A549 (cell line): ENCODE results near the gene SLC10A7. TPM values are rescaled to one million over a fixed set of nuclear protein-coding genes. Genes with fewer than 3 reads are reported as not detected.

Experiments
- ATAC-seq, 2 experiments: fragments of 200-7000 bp in 1 of 2; fragments of >200 bp in 1 of 2; cut with Nextera tagmentation in 1 of 2; cut with Tn5 transposase in 1 of 2; 3 replicates each; pipeline versions ENCODE4 v1.8.0 to v1.9.1; 2018 to 2020; ENCODE audit warnings: mild to moderate bottlenecking in 1 of 2, moderate library complexity in 1 of 2
- CTCF ChIA-PET: fragments of 300-600 bp; sonication (Branson Sonifier 250); formaldehyde crosslinking; extraction: SDS; loops from one replicate; lab custom pipeline; 2021; ENCODE audit warnings: antibody characterized with exemption, inconsistent platforms; lab: Yijun Ruan, JAX
- POLR2A ChIA-PET: fragments of 350-600 bp; formaldehyde crosslinking; extraction: SDS; loops from one replicate; lab custom pipeline; 2021; ENCODE audit warnings: antibody characterized with exemption, inconsistent platforms; lab: Yijun Ruan, JAX
- DNase-seq, 2 experiments: peaks; one replicate each; pipeline versions ENCODE4 v3.0.0 to v3.0.0-alpha.2; 2011 to 2016; ENCODE audit warnings: low read depth in 1 of 2, low spot score in 1 of 2
- FAIRE-seq: peaks from 2 replicates; lab custom pipeline; 2011; peaks lifted over from hg19 to GRCh38; lab: Jason Lieb, UNC
- H3K27ac ChIP-seq, 2 experiments: fragments of >200 bp; sonication (Bioruptor Twin); formaldehyde crosslinking; 3 replicates each; pipeline ENCODE4 v1.5.1; 2016 to 2017
- H3K4me1 ChIP-seq: fragments of >200 bp; sonication (Bioruptor Twin); formaldehyde crosslinking; 3 replicates; pipeline ENCODE4 v1.6.1; 2016
- H3K4me2 ChIP-seq: fragments of >200 bp; sonication (Bioruptor Twin); formaldehyde crosslinking; 3 replicates; pipeline ENCODE4 v1.6.1; 2016
- H3K4me3 ChIP-seq: fragments of >200 bp; sonication (Bioruptor Twin); formaldehyde crosslinking; 3 replicates; pipeline ENCODE4 v1.5.1; 2016
- H3K9me3 ChIP-seq: fragments of >200 bp; sonication (Bioruptor Twin); formaldehyde crosslinking; 3 replicates; pipeline ENCODE4 v1.6.1; 2016
- ESRRA ChIP-seq: fragments of 150-350 bp; IDR thresholded peaks from 2 replicates; pipeline ENCODE4 v1.6.1; 2014; ENCODE audit warnings: mild to moderate bottlenecking, low read length, borderline replicate concordance
- FOSB ChIP-seq: fragments of 250-450 bp; sonication (Bioruptor Pico); IDR thresholded peaks from 2 replicates; pipeline ENCODE4 v1.5.0; 2020; ENCODE audit warnings: mild to moderate bottlenecking, moderate library complexity
- FOSL2 ChIP-seq, 2 experiments: fragments of 450-650 bp in 1 of 2; fragments of >200 bp in 1 of 2; sonication (Bioruptor Twin) in 1 of 2; formaldehyde crosslinking; IDR thresholded peaks; 2 replicates each; pipeline versions ENCODE4 v1.5.0 to v1.6.1; 2016 to 2020; ENCODE audit warnings: mild to moderate bottlenecking in 1 of 2, moderate library complexity in 1 of 2
- HDAC2 ChIP-seq: fragments of 200-600 bp; sonication (generic); IDR thresholded peaks from 2 replicates; pipeline ENCODE4 v1.6.1; 2016
- HOXA7 ChIP-seq: fragments of 250-450 bp; sonication (Bioruptor Pico); IDR thresholded peaks from 2 replicates; pipeline ENCODE4 v1.5.0; 2020; ENCODE audit warnings: mild to moderate bottlenecking, moderate library complexity
- HOXB13 ChIP-seq: fragments of 250-450 bp; sonication (Bioruptor Pico); IDR thresholded peaks from 2 replicates; pipeline ENCODE4 v1.5.0; 2020; ENCODE audit warnings: low read depth, mild to moderate bottlenecking, moderate library complexity
- JUNB ChIP-seq: fragments of >200 bp; sonication (Bioruptor Twin); formaldehyde crosslinking; IDR thresholded peaks from 2 replicates; pipeline ENCODE4 v1.6.1; 2016
- KDM1A ChIP-seq: fragments of 200-600 bp; sonication (generic); IDR thresholded peaks from 2 replicates; pipeline ENCODE4 v1.6.1; 2016; ENCODE audit warnings: low read depth, mild to moderate bottlenecking
- MAFK ChIP-seq: fragments of 450-650 bp; IDR thresholded peaks from 2 replicates; pipeline ENCODE4 v1.6.1; 2014; ENCODE audit not compliant: partially characterized antibody
- MYC ChIP-seq: IDR thresholded peaks from 2 replicates; pipeline ENCODE4 v1.6.1; 2012; ENCODE audit warnings: mild to moderate bottlenecking, inconsistent platforms, low read length, improper control_type of control experiment, borderline replicate concordance
- NPAS2 ChIP-seq: fragments of 250-450 bp; sonication (Bioruptor Pico); IDR thresholded peaks from 2 replicates; pipeline ENCODE4 v1.8.0; 2022; ENCODE audit warnings: mild to moderate bottlenecking, moderate library complexity, borderline replicate concordance
- NR3C1 ChIP-seq: fragments of >200 bp; sonication (Bioruptor Twin); formaldehyde crosslinking; IDR thresholded peaks from 3 replicates; pipeline ENCODE4 v1.6.1; 2017
- PHF8 ChIP-seq: fragments of 200-600 bp; sonication (generic); IDR thresholded peaks from 2 replicates; pipeline ENCODE4 v1.6.1; 2016; ENCODE audit warnings: low read depth, mild to moderate bottlenecking, antibody characterized with exemption, moderate library complexity, borderline replicate concordance
- POLR2AphosphoS2 ChIP-seq: conservative IDR thresholded peaks from 2 replicates; pipeline ENCODE4 v1.6.1; 2012; ENCODE audit warnings: low read length, improper control_type of control experiment, inconsistent platforms
- RARB ChIP-seq: fragments of 250-450 bp; sonication (Bioruptor Pico); IDR thresholded peaks from 2 replicates; pipeline ENCODE4 v1.8.0; 2021; ENCODE audit warnings: mild to moderate bottlenecking, moderate library complexity
- RFX5 ChIP-seq: fragments of 450-650 bp; IDR thresholded peaks from 2 replicates; pipeline ENCODE4 v1.7.1; 2014; ENCODE audit warnings: antibody characterized with exemption, mild to moderate bottlenecking, moderate library complexity
- TP53 ChIP-seq: fragments of 250-450 bp; sonication (Bioruptor Pico); IDR thresholded peaks from 2 replicates; pipeline ENCODE4 v1.5.0; 2021; ENCODE audit warnings: mild to moderate bottlenecking, moderate library complexity
- ZFP36 ChIP-seq: fragments of 450-650 bp; IDR thresholded peaks from 2 replicates; pipeline ENCODE4 v1.6.1; 2014; ENCODE audit warnings: borderline replicate concordance; ENCODE audit not compliant: partially characterized antibody
- ZSCAN20 ChIP-seq: fragments of 250-450 bp; sonication (Bioruptor Pico); IDR thresholded peaks from 2 replicates; pipeline ENCODE4 v1.8.0; 2022; ENCODE audit warnings: mild to moderate bottlenecking, moderate library complexity
- WGBS: methylation state at CpG from one replicate; pipeline ENCODE4 v1.1.6; 2017; ENCODE audit errors: missing lambda C conversion rate; 5-methylcytosine and 5-hydroxymethylcytosine counted together
- polyA plus RNA-seq, 4 experiments: library from polyadenylated mRNA; depleted of rRNA in 3 of 4; stranded (reverse); fragments of >200 nt; fragmentation: RNase III in 1 of 4; extraction: RNeasy Plus Mini Kit Qiagen cat#74134 plus additional on column Dnase treatment in 1 of 4; gene quantifications; 2 replicates in 3 of 4; 3 replicates in 1 of 4; pipeline ENCODE4 v1.2.3, GENCODE V29; 2011 to 2017
- TF ChIP-seq, protein P1 (sequence below): fragments of 200-600 bp; sonication (generic); IDR thresholded peaks from 2 replicates; pipeline ENCODE4 v1.6.1; 2016; ENCODE audit warnings: antibody characterized with exemption, mild to moderate bottlenecking, moderate library complexity
- TF ChIP-seq, protein P2 (sequence below): fragments of 250-450 bp; sonication (Bioruptor Pico); IDR thresholded peaks from 2 replicates; pipeline ENCODE4 v1.5.0; 2021; ENCODE audit warnings: mild to moderate bottlenecking, moderate library complexity, borderline replicate concordance
- TF ChIP-seq, protein P3 (sequence below): fragments of >200 bp; sonication (Bioruptor Twin); formaldehyde crosslinking; IDR thresholded peaks from 3 replicates; pipeline ENCODE4 v1.5.1; 2016
- TF ChIP-seq, protein P4 (sequence below): fragments of 250-450 bp; sonication (Bioruptor Pico); IDR thresholded peaks from 2 replicates; pipeline ENCODE4 v1.5.0; 2020; ENCODE audit warnings: low read depth, mild to moderate bottlenecking, moderate library complexity
- TF ChIP-seq, protein P5 (sequence below): fragments of 450-650 bp; IDR thresholded peaks from 2 replicates; pipeline ENCODE4 v1.6.1; 2014; ENCODE audit warnings: antibody characterized with exemption

The SLC10A7 gene
- polyA plus RNA-seq, 2 of the 4 experiments (the other 2 are of a cell fraction), result 1.3 to 6.5 TPM

DNA sequence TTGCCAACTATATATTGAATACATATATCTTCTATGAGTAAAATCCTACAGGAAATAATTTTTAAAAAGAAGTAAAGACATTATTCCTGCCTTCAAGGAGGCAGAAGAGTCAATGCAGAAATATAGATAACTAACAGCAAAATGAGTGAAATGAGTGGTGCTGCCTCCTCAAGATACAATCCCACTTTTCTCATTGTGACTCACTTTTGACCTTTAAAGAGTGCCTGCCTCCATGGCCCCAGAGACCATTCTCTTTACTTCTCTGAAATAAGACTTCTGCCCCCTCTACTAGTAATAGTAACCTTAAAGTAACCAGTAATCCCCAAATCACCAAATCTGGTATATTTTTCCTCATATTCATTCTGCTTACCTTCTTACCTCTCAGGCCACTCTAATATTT lies 15.5 kb downstream of the SLC10A7 start:
- no peak for ATAC-seq
- no peak overlapping the region for H3K4me2 ChIP-seq
- no peak for DNase-seq
- TF ChIP-seq POLR2AphosphoS2 (no peak), RARB (no peak)
- H3K9me3 ChIP-seq, result no peaks in the 10 kb centered on the region
- no peak overlapping the region for H3K4me3 ChIP-seq
- POLR2A ChIA-PET, result no interaction called here
- no peak for FAIRE-seq
- no peak overlapping the region for H3K27ac ChIP-seq
- no peaks in the 10 kb centered on the region for H3K4me1 ChIP-seq
- CTCF ChIA-PET, result no interaction called here

DNA sequence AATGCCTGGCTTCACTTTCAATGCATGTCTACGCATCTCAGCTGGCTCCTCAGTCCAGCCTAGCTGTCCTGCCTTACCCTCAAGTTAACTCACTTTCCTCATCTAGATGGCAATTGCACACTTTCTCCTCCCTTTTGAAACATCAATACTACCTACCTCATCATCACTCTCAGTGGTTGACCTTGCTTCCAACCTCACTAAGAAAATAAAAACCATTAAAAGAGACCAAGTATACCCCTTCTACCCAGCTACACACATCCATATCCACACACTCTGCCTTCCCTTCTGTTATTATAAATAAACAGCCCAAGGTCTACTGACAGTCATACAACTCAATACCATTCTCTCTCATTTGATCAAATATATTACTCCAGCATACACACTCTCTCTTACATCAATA lies 21.5 kb downstream of the SLC10A7 start:
- ChIA-PET CTCF (no interaction called here), POLR2A (no interaction called here)
- Histone ChIP-seq H3K9me3 (no peaks in the 10 kb centered on the region), H3K27ac (no peak overlapping the region), H3K4me2 (no peak overlapping the region), H3K4me3 (no peak overlapping the region), H3K4me1 (0 out of 3 replicates have a peak, but pooled peaks cover 3% of the 10 kb centered on the region)
- ATAC-seq (no peak), DNase-seq (no peak), FAIRE-seq (no peak)
- TF ChIP-seq FOSB (CRISPR knock-in tag) (no peak), NPAS2 (CRISPR knock-in tag) (no peak), NR3C1 (no peak), FOSL2 (IDR thresholded peaks at IDR 0.05) (no peak), FOSL2 (CRISPR knock-in tag; IDR thresholded peaks at IDR 0.05) (no peak), MYC (no peak)
- TF ChIP-seq, protein P1, sequence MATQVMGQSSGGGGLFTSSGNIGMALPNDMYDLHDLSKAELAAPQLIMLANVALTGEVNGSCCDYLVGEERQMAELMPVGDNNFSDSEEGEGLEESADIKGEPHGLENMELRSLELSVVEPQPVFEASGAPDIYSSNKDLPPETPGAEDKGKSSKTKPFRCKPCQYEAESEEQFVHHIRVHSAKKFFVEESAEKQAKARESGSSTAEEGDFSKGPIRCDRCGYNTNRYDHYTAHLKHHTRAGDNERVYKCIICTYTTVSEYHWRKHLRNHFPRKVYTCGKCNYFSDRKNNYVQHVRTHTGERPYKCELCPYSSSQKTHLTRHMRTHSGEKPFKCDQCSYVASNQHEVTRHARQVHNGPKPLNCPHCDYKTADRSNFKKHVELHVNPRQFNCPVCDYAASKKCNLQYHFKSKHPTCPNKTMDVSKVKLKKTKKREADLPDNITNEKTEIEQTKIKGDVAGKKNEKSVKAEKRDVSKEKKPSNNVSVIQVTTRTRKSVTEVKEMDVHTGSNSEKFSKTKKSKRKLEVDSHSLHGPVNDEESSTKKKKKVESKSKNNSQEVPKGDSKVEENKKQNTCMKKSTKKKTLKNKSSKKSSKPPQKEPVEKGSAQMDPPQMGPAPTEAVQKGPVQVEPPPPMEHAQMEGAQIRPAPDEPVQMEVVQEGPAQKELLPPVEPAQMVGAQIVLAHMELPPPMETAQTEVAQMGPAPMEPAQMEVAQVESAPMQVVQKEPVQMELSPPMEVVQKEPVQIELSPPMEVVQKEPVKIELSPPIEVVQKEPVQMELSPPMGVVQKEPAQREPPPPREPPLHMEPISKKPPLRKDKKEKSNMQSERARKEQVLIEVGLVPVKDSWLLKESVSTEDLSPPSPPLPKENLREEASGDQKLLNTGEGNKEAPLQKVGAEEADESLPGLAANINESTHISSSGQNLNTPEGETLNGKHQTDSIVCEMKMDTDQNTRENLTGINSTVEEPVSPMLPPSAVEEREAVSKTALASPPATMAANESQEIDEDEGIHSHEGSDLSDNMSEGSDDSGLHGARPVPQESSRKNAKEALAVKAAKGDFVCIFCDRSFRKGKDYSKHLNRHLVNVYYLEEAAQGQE, result no peak
- 93% methylated on average over 1 of the region's 1 CpG for WGBS

DNA sequence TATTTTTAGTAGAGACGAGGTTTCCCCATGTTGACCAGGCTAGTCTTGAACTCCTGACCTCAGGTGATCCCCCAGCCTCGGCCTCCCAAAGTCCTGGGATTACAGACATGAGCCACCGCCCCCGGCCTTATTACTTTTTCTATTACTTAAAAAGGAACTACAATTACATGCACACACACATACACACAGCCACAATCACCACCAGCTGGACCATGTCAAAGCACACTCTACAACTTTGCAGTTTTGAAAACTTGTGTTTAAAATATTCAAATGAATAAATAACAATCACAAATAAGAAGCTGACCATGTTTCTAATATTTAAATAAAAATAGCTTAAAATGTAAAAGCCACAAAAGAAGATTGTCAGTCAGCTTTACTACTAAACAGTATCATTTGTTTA lies 23.4 kb downstream of the SLC10A7 start:
- ATAC-seq (no peak), FAIRE-seq (no peak)
- no peak overlapping the region for H3K27ac ChIP-seq
- CTCF ChIA-PET, result no interaction called here
- WGBS, result 98% methylated on average over 4 of the region's 4 CpGs
- 0 out of 3 replicates have a peak, but pooled peaks cover 4% of the 10 kb centered on the region for H3K4me1 ChIP-seq
- no peak overlapping the region for H3K4me3 ChIP-seq
- TF ChIP-seq, protein P2, sequence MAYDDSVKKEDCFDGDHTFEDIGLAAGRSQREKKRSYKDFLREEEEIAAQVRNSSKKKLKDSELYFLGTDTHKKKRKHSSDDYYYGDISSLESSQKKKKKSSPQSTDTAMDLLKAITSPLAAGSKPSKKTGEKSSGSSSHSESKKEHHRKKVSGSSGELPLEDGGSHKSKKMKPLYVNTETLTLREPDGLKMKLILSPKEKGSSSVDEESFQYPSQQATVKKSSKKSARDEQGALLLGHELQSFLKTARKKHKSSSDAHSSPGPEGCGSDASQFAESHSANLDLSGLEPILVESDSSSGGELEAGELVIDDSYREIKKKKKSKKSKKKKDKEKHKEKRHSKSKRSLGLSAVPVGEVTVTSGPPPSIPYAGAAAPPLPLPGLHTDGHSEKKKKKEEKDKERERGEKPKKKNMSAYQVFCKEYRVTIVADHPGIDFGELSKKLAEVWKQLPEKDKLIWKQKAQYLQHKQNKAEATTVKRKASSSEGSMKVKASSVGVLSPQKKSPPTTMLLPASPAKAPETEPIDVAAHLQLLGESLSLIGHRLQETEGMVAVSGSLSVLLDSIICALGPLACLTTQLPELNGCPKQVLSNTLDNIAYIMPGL, result no peak
- TF ChIP-seq, protein P3, sequence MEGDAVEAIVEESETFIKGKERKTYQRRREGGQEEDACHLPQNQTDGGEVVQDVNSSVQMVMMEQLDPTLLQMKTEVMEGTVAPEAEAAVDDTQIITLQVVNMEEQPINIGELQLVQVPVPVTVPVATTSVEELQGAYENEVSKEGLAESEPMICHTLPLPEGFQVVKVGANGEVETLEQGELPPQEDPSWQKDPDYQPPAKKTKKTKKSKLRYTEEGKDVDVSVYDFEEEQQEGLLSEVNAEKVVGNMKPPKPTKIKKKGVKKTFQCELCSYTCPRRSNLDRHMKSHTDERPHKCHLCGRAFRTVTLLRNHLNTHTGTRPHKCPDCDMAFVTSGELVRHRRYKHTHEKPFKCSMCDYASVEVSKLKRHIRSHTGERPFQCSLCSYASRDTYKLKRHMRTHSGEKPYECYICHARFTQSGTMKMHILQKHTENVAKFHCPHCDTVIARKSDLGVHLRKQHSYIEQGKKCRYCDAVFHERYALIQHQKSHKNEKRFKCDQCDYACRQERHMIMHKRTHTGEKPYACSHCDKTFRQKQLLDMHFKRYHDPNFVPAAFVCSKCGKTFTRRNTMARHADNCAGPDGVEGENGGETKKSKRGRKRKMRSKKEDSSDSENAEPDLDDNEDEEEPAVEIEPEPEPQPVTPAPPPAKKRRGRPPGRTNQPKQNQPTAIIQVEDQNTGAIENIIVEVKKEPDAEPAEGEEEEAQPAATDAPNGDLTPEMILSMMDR, result no peak
- TF ChIP-seq FOSB (CRISPR knock-in tag), result no peak
- no peak for TF ChIP-seq JUNB
- TF ChIP-seq RFX5, result no peak
- TF ChIP-seq MAFK, result no peak
- no peak for TF ChIP-seq NPAS2 (CRISPR knock-in tag)
- TF ChIP-seq TP53 (CRISPR knock-in tag), result no peak
- TF ChIP-seq, protein P4, sequence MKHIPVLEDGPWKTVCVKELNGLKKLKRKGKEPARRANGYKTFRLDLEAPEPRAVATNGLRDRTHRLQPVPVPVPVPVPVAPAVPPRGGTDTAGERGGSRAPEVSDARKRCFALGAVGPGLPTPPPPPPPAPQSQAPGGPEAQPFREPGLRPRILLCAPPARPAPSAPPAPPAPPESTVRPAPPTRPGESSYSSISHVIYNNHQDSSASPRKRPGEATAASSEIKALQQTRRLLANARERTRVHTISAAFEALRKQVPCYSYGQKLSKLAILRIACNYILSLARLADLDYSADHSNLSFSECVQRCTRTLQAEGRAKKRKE (CRISPR knock-in tag), result no peak
- TF ChIP-seq HOXA7, result no peak
- TF ChIP-seq HDAC2, result no peak
- no peak for TF ChIP-seq ZSCAN20 (CRISPR knock-in tag)
- no peak for TF ChIP-seq ZFP36
- TF ChIP-seq, protein P5, sequence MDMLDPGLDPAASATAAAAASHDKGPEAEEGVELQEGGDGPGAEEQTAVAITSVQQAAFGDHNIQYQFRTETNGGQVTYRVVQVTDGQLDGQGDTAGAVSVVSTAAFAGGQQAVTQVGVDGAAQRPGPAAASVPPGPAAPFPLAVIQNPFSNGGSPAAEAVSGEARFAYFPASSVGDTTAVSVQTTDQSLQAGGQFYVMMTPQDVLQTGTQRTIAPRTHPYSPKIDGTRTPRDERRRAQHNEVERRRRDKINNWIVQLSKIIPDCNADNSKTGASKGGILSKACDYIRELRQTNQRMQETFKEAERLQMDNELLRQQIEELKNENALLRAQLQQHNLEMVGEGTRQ, result no peak
- no peak for TF ChIP-seq ESRRA
- no peak for TF ChIP-seq PHF8
- TF ChIP-seq KDM1A, result no peak
- no peak for TF ChIP-seq NR3C1
- no peak for TF ChIP-seq HOXB13
- TF ChIP-seq, all 56 proteins: peak for 0
- POLR2A ChIA-PET, result no interaction called here
- H3K4me2 ChIP-seq, result no peak overlapping the region
- DNase-seq, result no peak
- no peaks in the 10 kb centered on the region for H3K9me3 ChIP-seq
